ENCODE results near the gene TAF11.

GRCh38 chr6:34866509-34866908, 21.3 kb downstream of the TAF11 start:
- TF ChIP-seq POLR2A (IDR thresholded peaks at IDR 0.05) (no peak), CTCF (IDR thresholded peaks at IDR 0.05) (no peak)

All from heart left ventricle (tissue), 13 donors.